ENCODE results near the gene ASAP2. TPM values are rescaled to one million over a fixed set of nuclear protein-coding genes. Genes with fewer than 3 reads are reported as not detected.

The ASAP2 gene
- total and polyA plus RNA-seq, 9 of the 15 experiments (the other 6 are each of a cell fraction or from before 2014, with no cell fraction given), result 0.06 to 4.3 (median 3.1) TPM

DNA sequence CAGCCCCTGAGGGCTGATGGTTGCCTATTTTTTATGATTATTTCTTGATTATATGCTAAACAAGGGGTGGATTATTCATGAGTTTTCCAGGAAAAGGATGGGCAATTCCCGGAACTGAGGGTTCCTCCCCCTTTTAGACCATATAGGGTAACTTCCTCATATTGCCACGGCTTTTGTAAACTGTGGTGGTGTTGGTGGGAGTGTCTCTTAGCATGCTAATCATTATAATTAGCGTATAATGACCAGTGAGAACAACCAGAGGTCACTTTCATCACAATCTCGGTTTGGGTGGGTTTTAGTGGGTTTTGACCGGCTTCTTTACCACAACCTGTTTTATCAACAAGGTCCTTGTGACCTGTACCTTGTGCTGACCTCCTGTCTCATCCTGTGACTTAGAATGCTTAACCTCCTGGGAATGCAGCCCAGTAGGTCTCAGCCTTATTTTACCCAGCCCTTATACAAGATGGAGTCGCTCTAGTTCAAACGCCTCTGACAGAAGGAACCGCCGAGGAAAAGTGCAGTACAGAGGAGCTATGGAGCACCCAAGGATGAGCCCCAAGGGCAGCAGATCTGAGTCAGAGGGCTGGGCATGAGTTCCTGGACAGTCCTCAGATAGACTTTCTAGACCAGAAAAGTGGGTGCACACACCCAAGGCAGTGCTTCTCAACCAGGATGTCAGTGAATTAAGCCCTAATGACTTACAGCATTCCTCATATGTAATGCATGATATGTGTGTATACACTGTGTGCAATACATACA lies 37.1 kb upstream of the ASAP2 start (continued):
- TF ChIP-seq CLOCK (CRISPR knock-in tag; IDR thresholded peaks at IDR 0.05; ENCODE audit: borderline replicate concordance) (0 out of 2 replicates have a peak, but pooled peaks have one; percentile 68), ZFP36 (IDR thresholded peaks at IDR 0.05; ENCODE audit: low read depth, low read length, partially characterized antibody) (peak; percentile 40), RNF2 (IDR thresholded peaks at IDR 0.05) (no peak), HEY1 (CRISPR knock-in tag; IDR thresholded peaks at IDR 0.05; ENCODE audit: borderline replicate concordance) (0 out of 2 replicates have a peak, but pooled peaks have one; percentile 35), ZNF589 (CRISPR knock-in tag; IDR thresholded peaks at IDR 0.05; ENCODE audit: low read depth) (peak; percentile 99), STAT5B (CRISPR knock-in tag; IDR thresholded peaks at IDR 0.05) (peak; percentile 62; the same call in 1 of the 2 replicates), ZNF316 (IDR thresholded peaks at IDR 0.05) (no peak), FOXJ2 (tag; IDR thresholded peaks at IDR 0.05) (0 out of 2 replicates have a peak, but pooled peaks have one; percentile 19), ARID3A (IDR thresholded peaks at IDR 0.05; ENCODE audit: borderline replicate concordance, low read depth, low read length) (0 out of 2 replicates have a peak, but pooled peaks have one; percentile 20), CEBPZ (IDR thresholded peaks at IDR 0.05; ENCODE audit: borderline replicate concordance, low read depth, low read length) (no peak), NFXL1 (CRISPR knock-in tag; IDR thresholded peaks at IDR 0.05) (peak; percentile 96), GABPA (tag; conservative IDR thresholded peaks at IDR 0.05; ENCODE audit: low read depth) (peak; percentile 35; the same call in 1 of the 2 replicates), HIVEP1 (CRISPR knock-in tag; IDR thresholded peaks at IDR 0.05) (peak; percentile 96)
- TF ChIP-seq, protein P1, sequence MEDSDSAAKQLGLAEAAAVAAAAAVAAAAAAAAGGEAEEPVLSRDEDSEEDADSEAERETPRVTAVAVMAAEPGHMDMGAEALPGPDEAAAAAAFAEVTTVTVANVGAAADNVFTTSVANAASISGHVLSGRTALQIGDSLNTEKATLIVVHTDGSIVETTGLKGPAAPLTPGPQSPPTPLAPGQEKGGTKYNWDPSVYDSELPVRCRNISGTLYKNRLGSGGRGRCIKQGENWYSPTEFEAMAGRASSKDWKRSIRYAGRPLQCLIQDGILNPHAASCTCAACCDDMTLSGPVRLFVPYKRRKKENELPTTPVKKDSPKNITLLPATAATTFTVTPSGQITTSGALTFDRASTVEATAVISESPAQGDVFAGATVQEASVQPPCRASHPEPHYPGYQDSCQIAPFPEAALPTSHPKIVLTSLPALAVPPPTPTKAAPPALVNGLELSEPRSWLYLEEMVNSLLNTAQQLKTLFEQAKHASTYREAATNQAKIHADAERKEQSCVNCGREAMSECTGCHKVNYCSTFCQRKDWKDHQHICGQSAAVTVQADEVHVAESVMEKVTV (CRISPR knock-in tag; IDR thresholded peaks at IDR 0.05), result 0 out of 2 replicates have a peak, but pooled peaks have one; percentile 19
- TF ChIP-seq, protein P2, sequence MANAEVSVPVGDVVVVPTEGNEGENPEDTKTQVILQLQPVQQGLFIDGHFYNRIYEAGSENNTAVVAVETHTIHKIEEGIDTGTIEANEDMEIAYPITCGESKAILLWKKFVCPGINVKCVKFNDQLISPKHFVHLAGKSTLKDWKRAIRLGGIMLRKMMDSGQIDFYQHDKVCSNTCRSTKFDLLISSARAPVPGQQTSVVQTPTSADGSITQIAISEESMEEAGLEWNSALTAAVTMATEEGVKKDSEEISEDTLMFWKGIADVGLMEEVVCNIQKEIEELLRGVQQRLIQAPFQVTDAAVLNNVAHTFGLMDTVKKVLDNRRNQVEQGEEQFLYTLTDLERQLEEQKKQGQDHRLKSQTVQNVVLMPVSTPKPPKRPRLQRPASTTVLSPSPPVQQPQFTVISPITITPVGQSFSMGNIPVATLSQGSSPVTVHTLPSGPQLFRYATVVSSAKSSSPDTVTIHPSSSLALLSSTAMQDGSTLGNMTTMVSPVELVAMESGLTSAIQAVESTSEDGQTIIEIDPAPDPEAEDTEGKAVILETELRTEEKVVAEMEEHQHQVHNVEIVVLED (CRISPR knock-in tag; IDR thresholded peaks at IDR 0.05), result peak; percentile 66
